D721Med (cell line): Measurements from ENCODE around the gene TSSK6.
A peak's percentile ranks its signal among the peaks of the same experiment; 100 is the strongest.

ENCODE experiments used
- DNase-seq: peaks from one replicate; pipeline ENCODE4 v3.0.0; 2011; ENCODE audit warnings: low spot score; ENCODE audit not compliant: insufficient read length
- FAIRE-seq: peaks from 2 replicates; lab custom pipeline; 2011; peaks lifted over from hg19 to GRCh38; lab: Jason Lieb, UNC
- TF ChIP-seq, protein P1 (sequence below): IDR thresholded peaks from 2 replicates; pipeline ENCODE4 v1.5.1; 2012; ENCODE audit warnings: mild to moderate bottlenecking, control low read depth; ENCODE audit not compliant: insufficient read depth; ENCODE audit errors: missing control alignments

The TSSK6 gene

DNA sequence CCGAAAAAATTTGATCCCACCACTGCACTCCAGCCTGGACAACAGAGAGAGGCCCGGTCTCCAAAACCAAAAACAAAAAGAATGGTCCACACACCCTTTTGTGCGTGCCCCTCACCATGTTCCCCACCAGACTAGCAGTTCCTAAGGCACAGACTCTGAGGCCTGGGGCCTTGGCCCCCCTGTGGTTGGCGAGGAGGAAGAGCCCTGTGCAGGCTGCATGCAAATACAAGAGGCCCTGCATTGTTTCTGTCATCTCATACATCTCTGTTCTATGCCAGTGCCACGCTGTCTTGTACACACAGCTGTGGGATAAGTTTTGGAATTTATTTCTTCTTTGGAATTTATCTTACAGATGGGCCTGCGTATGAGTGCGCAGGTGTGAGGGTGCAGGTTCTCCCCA is 8.7 kb upstream of the TSSK6 start:
- DNase-seq (no peak), FAIRE-seq (no peak)
- TF ChIP-seq, protein P1, sequence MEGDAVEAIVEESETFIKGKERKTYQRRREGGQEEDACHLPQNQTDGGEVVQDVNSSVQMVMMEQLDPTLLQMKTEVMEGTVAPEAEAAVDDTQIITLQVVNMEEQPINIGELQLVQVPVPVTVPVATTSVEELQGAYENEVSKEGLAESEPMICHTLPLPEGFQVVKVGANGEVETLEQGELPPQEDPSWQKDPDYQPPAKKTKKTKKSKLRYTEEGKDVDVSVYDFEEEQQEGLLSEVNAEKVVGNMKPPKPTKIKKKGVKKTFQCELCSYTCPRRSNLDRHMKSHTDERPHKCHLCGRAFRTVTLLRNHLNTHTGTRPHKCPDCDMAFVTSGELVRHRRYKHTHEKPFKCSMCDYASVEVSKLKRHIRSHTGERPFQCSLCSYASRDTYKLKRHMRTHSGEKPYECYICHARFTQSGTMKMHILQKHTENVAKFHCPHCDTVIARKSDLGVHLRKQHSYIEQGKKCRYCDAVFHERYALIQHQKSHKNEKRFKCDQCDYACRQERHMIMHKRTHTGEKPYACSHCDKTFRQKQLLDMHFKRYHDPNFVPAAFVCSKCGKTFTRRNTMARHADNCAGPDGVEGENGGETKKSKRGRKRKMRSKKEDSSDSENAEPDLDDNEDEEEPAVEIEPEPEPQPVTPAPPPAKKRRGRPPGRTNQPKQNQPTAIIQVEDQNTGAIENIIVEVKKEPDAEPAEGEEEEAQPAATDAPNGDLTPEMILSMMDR, result no peak

DNA sequence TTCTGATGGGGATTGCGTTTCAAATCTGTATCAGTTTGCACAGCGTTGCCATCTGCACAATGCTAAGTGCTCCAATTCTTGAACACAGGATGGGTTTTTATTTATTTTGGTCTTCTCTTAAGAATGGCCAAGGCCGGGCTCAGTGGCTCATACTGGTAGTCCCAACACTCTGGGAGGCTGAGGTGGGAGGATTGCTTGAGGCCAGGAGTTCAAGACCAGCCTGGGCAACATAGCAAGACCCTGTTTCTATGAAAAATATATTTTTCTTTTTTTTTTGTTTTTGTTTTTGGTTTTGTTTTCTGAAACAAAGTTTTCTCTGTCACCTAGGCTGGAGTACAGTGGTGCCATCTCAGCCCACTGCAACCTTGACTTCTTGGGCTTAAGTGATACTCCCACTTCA is 7.8 kb upstream of the TSSK6 start:
- TF ChIP-seq, protein P1, result no peak
- FAIRE-seq (no peak), DNase-seq (no peak)

DNA sequence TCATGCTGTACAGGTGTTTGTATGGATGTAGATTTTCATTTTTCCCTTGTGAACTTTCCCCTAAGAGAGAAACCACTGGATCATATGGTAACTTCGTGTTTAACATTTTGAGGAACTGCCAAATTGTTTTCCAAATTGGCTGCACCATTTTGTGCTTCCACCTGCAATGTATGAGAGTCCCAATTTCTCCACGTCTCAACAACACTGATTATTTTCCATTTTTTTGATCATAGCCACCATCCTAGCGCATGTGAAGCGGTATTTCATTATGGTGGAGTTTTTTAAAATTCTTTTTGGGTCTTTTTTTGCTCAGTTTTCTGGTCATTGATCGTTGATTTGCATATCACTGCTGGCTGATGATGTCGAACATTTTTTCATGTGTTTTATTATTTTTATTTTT is 5.6 kb upstream of the TSSK6 start:
- DNase-seq (no peak), FAIRE-seq (no peak)
- TF ChIP-seq, protein P1, result no peak

DNA sequence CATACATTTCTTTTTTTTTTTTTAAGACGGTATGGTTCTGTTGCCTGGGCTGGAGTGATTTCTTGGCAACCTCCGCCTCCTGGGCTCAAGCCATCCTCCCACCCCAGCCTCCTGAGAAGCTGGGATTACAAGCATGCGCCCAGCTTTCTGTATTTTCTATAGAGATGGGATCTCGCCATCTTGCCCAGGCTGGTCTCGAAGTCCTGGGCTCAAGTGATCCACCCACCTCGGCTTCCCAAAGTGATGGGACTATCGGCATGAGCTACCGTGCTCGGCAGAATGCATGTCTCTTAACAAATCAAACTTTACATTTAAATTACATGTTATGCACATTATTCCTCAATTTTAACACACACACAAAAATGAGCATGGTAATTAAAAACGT is 1.9 kb upstream of the TSSK6 start:
- TF ChIP-seq, protein P1, result no peak
- DNase-seq, result no peak
- no peak for FAIRE-seq

DNA sequence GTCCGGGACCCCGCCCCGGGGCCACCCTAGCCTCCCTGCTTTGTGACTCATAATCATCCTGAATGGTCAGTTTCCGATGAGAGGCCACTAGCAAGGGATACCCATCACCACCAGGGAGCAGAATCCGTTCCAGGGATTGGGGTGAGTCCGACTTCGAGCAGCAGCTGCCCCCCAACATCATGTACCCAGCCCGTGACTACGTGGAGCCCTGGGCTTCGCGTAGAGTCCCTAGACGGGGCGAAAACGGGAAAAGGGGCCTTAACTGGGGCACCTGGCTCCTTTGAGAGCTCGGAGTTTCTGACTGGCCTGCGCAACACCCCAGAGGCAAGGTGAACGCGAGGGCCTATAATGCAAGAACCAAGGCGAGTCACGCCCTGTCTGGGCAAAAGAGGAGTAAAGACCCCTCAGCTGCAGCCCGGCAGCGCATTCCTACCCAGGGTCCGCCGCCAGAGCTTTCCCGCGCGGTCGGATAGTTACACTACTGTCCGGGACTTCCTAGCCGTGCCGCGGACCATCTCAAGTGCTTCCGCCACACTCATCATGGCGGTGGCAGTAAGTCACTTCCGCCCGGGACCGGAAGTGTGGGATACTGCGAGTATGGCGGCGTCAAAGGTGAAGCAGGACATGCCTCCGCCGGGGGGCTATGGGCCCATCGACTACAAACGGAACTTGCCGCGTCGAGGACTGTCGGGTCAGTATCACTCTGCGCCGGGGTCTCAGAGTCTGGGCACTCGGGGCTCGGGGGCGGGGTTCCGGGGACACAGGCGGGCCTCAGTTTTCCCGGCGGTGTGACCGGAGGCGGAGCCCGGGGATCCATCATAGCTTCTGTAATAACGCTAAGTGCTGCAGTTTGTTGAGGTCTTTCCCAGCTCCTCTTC is 533 bp upstream of the TSSK6 start, which contains the start of gene NDUFA13:
Gene NDUFA13 (plus strand): TSS at position 584 of the 878 bp plus-strand sequence. CDS start 14 bp downstream, at position 598.
- FAIRE-seq (no peak), DNase-seq (peak; percentile 94)
- TF ChIP-seq, protein P1, result no peak

DNA sequence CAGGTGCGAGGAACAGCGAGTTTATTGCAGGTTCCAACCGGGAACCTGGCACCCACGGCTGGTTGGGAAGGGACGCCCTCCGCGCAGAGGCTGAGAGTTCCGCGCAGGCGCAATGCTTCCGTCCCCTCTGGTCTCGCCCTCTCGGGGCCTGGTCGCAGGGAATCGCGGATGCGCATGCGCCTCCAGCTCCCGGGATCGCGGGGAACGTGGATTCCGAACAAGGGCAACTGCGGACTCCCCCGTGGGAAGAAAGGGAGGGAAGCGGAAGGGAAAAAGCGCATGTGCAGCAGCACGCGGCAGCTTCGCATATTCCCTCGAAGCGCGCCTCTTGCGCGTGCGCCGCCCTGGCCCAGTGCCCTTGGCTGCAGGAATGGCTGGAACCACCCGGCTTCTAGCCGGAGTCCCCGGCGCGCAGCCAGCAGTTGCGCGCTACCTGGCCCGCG is 1.1 kb downstream of the TSSK6 start:
- TF ChIP-seq, protein P1, result no peak
- FAIRE-seq (no peak), DNase-seq (no peak)

DNA sequence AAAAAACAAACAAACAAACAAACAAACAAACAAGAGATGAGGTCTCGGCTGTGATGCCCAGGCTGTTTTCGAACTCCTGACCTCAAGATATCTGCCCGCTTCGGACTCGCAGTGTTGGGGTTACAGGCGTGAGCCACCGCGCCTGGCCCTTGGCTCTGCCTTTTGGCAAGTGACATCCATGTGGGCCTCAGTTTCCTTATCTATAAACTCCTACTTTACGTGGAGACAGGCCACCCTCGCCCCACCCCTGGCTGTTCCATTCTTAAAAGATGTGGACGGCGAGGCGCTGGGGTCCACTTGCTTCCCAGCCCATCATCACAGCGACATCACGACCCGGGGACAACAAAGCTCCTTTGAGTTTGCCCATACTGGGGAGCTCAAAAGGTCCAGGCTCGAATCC is 1.7 kb downstream of the TSSK6 start:
- no peak for FAIRE-seq
- DNase-seq, result no peak
- TF ChIP-seq, protein P1, result no peak
